Peyer's patch (tissue), 4 donors: Measurements from ENCODE around the gene ST7.

Source experiments
- POLR2A ChIP-seq, 2 donors: fragments of 450-650 bp; IDR thresholded peaks; one replicate each; pipeline ENCODE4 v1.5.1; 2017; ENCODE audit warnings: antibody characterized with exemption in 2 of 2, mild to moderate bottlenecking in 2 of 2, moderate library complexity in 2 of 2
- TF ChIP-seq, protein P1 (sequence below), 6 experiments: fragments of 450-650 bp in 4 of 6; fragments of 200-600 bp in 2 of 6; sonication (generic) in 1 of 6; IDR thresholded peaks; one replicate each; pipeline ENCODE4 v1.5.1; 2017 to 2019; ENCODE audit warnings: antibody characterized with exemption in 6 of 6, mild to moderate bottlenecking in 3 of 6, moderate library complexity in 1 of 6

DNA sequence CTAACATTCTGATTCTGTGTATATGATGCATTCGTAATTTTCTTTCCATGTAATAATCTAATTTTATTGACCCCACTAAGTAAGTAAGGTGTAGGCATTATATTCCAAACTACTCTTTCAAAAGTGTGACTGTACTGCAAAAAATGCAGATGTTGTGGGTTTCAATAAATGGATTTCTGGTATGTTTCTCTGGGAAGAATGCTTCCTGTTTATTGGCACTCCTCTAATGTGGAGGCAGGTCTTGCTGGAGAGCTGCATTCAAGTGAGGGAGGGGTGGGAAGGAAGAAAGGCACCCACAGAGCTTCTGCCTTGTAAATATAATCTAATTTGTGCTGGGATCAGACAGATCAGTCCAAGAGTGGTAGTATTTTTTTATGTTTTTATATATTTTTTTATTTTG lies 23.9 kb downstream of the ST7 start:
- TF ChIP-seq, protein P1, sequence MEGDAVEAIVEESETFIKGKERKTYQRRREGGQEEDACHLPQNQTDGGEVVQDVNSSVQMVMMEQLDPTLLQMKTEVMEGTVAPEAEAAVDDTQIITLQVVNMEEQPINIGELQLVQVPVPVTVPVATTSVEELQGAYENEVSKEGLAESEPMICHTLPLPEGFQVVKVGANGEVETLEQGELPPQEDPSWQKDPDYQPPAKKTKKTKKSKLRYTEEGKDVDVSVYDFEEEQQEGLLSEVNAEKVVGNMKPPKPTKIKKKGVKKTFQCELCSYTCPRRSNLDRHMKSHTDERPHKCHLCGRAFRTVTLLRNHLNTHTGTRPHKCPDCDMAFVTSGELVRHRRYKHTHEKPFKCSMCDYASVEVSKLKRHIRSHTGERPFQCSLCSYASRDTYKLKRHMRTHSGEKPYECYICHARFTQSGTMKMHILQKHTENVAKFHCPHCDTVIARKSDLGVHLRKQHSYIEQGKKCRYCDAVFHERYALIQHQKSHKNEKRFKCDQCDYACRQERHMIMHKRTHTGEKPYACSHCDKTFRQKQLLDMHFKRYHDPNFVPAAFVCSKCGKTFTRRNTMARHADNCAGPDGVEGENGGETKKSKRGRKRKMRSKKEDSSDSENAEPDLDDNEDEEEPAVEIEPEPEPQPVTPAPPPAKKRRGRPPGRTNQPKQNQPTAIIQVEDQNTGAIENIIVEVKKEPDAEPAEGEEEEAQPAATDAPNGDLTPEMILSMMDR (IDR thresholded peaks at IDR 0.05) = no peak
- no peak for TF ChIP-seq POLR2A (IDR thresholded peaks at IDR 0.05)
